NCI-H774 (cell line): Measurements from ENCODE around the gene MYBPC1.
"Not testable (repeated sequence)": the region's sequence is repeated elsewhere in the genome, so short reads cannot be mapped to it uniquely, and the experiment has no call there.

ENCODE experiments used
- DNase-seq: peaks from one replicate; lab custom pipeline; 2025; lab: John Stamatoyannopoulos, UW

The MYBPC1 gene

GRCh38 chr12:101654442-101654841, 59.7 kb downstream of the MYBPC1 start:
- no peak for DNase-seq

- DNase-seq: no peak
These were observed 60.6 kb downstream of the MYBPC1 start for GRCh38 chr12:101655393-101655792.

- DNase-seq: not testable (repeated sequence)
These were observed 65.9 kb downstream of the MYBPC1 start for GRCh38 chr12:101660662-101661061.

- no peak for DNase-seq
These were observed 68.5 kb downstream of the MYBPC1 start for GRCh38 chr12:101663298-101663697.

GRCh38 chr12:101664992-101665391, 70.2 kb downstream of the MYBPC1 start:
- DNase-seq: no peak

GRCh38 chr12:101666052-101666728, 71.4 kb downstream of the MYBPC1 start:
- no peak for DNase-seq

- DNase-seq: no peak
These were observed 72.8 kb downstream of the MYBPC1 start for GRCh38 chr12:101667591-101667990.

- no peak for DNase-seq
These were observed 75.4 kb downstream of the MYBPC1 start for GRCh38 chr12:101670007-101670671.

- no peak for DNase-seq
These were observed 76.5 kb downstream of the MYBPC1 start for GRCh38 chr12:101671157-101671791.

GRCh38 chr12:101671833-101672232, 77.1 kb downstream of the MYBPC1 start:
- no peak for DNase-seq

GRCh38 chr12:101675555-101675954, 80.8 kb downstream of the MYBPC1 start:
- no peak for DNase-seq

- not testable (repeated sequence) for DNase-seq
These were observed 81.7 kb downstream of the MYBPC1 start for GRCh38 chr12:101676497-101676896.

GRCh38 chr12:101678081-101678480, 83.3 kb downstream of the MYBPC1 start:
- DNase-seq: no peak

- DNase-seq: no peak
These were observed 85.5 kb downstream of the MYBPC1 start for GRCh38 chr12:101680240-101680639.

- no peak for DNase-seq
These were observed 85.9 kb downstream of the MYBPC1 start for GRCh38 chr12:101680647-101681046.

GRCh38 chr12:101681627-101682026, 86.9 kb downstream of the MYBPC1 start:
- DNase-seq: not testable (repeated sequence)

GRCh38 chr12:101685092-101685491, 90.3 kb downstream of the MYBPC1 start:
- DNase-seq: no peak

- DNase-seq: no peak
These were observed 91.4 kb downstream of the MYBPC1 start for GRCh38 chr12:101686176-101686575.

GRCh38 chr12:101690544-101691098, 95.8 kb downstream of the MYBPC1 start:
- DNase-seq: no peak

GRCh38 chr12:101691503-101692096, 96.8 kb downstream of the MYBPC1 start:
- DNase-seq: no peak

GRCh38 chr12:101694297-101694848, 99.6 kb downstream of the MYBPC1 start:
- no peak for DNase-seq

GRCh38 chr12:101694986-101695385, 100.2 kb downstream of the MYBPC1 start:
- no peak for DNase-seq
